ENCODE results near the gene ZMYND8.

The ZMYND8 gene

GRCh38 chr20:47191956-47192355 is 164.5 kb downstream of the ZMYND8 start:
- no peak for TF ChIP-seq CTCF (IDR thresholded peaks at IDR 0.05; ENCODE audit: insufficient read depth, missing control alignments)
- DNase-seq (ENCODE audit: insufficient read length, low spot score): no peak
- FAIRE-seq: no peak

GRCh38 chr20:47191074-47191673 is 165.3 kb downstream of the ZMYND8 start:
- no peak for FAIRE-seq

GRCh38 chr20:47189060-47189459 is 167.4 kb downstream of the ZMYND8 start:
- no peak for DNase-seq (ENCODE audit: insufficient read length, low spot score)
- FAIRE-seq: no peak
- TF ChIP-seq CTCF (IDR thresholded peaks at IDR 0.05; ENCODE audit: insufficient read depth, missing control alignments): no peak

More at GRCh38 chr20:47191074-47191673, 165.3 kb downstream of the ZMYND8 start:
- no peak for DNase-seq (ENCODE audit: insufficient read length, low spot score)
- TF ChIP-seq CTCF (IDR thresholded peaks at IDR 0.05; ENCODE audit: insufficient read depth, missing control alignments): no peak

GRCh38 chr20:47188540-47188939 is 168.0 kb downstream of the ZMYND8 start:
- DNase-seq (ENCODE audit: insufficient read length, low spot score) (no peak), FAIRE-seq (no peak)
- no peak for TF ChIP-seq CTCF (IDR thresholded peaks at IDR 0.05; ENCODE audit: insufficient read depth, missing control alignments)

- no peak for FAIRE-seq
- DNase-seq (ENCODE audit: insufficient read length, low spot score): no peak
- no peak for TF ChIP-seq CTCF (IDR thresholded peaks at IDR 0.05; ENCODE audit: insufficient read depth, missing control alignments)
Measured at GRCh38 chr20:47187450-47188195, 168.9 kb downstream of the ZMYND8 start.

- FAIRE-seq (no peak), DNase-seq (ENCODE audit: insufficient read length, low spot score) (no peak)
- TF ChIP-seq CTCF (IDR thresholded peaks at IDR 0.05; ENCODE audit: insufficient read depth, missing control alignments): no peak
Measured at GRCh38 chr20:47183367-47183766, 173.1 kb downstream of the ZMYND8 start.
